ENCODE results near the gene AP3S2.
"Not testable (repeated sequence)": the region's sequence is repeated elsewhere in the genome, so short reads cannot be mapped to it uniquely, and the experiment has no call there.

The AP3S2 gene

GRCh38 chr15:89841962-89842361 is 51.8 kb downstream of the AP3S2 start:
- Histone ChIP-seq H3K9me3 (ENCODE audit: control insufficient read depth in 1 of 2, low read length in 2 of 2) (no peaks in the 10 kb centered on the region), H3K27ac (ENCODE audit: low read length) (no peak overlapping the region), H3K4me1 (ENCODE audit: control insufficient read depth in 1 of 2, insufficient read depth in 2 of 2, low read length in 2 of 2) (peaks cover 3 to 13% of the 10 kb centered on the region in 2 donors), H3K36me3 (ENCODE audit: control insufficient read depth in 1 of 2, insufficient read depth in 2 of 2, low read length in 2 of 2) (peaks cover 11 to 31% of the 10 kb centered on the region in 2 donors), H3K27me3 (ENCODE audit: low read depth, low read length) (no peaks in the 10 kb centered on the region), H3K4me3 (ENCODE audit: low read depth in 1 of 2, low read length in 2 of 2) (no peak overlapping the region)

DNA sequence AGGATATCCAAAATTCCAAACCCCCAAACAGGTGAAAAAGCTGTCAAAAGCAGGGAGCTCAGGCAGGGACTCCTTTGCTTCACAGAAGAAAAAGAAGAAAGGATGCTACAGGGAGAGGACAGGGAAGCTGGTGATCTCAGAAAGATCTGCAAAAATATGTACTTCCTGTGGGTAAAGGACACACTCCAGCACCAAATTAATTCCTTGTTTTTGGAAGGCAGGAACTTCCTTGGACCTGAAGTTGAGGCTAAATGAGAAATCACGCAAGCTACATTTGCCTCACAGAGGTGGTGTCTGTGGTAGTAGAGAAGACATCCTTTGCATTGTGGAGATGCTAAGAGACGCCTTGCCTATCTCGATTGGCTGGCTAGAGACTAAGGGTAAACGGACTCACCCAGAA is 52.5 kb downstream of the AP3S2 start:
- Histone ChIP-seq H3K9me3 (ENCODE audit: control insufficient read depth in 1 of 2, low read length in 2 of 2) (no peaks in the 10 kb centered on the region), H3K27me3 (ENCODE audit: low read depth, low read length) (no peaks in the 10 kb centered on the region), H3K36me3 (ENCODE audit: control insufficient read depth in 1 of 2, insufficient read depth in 2 of 2, low read length in 2 of 2) (peaks cover 15 to 37% of the 10 kb centered on the region in 2 donors)

DNA sequence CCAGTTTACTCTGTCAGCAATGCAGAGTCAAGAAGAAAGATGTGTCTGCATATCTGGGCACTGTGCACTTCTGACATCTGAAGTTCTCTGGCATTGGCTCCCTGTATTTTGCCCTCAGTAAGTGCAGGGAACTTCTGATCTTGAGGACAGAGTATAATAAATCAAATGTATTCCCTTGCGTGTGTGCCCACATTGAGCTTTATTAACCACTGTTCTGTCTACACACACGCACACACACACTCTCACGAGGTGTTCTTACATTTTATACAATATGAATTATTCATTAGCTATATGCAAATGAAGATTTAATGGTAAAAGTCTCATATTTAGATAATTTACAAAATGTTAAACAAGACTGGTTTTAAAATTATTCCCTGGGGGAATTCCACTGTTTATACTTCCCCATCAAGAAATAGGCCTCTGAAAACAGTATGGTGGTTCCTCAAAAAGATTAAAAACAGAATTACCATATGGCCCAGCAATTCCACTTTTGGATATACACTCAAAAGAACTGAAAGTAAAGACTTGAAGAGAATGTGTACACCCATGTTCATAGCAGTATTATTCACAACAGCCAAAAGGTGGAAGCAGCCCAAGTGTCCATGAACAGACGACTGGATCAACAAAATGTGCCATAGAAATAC is 54.5 kb downstream of the AP3S2 start:
- Histone ChIP-seq H3K27me3 (ENCODE audit: low read depth, low read length) (no peaks in the 10 kb centered on the region), H3K27ac (ENCODE audit: low read length) (no peak overlapping the region), H3K4me1 (ENCODE audit: control insufficient read depth in 1 of 2, insufficient read depth in 2 of 2, low read length in 2 of 2) (peaks cover 3 to 8% of the 10 kb centered on the region in 2 donors), H3K9me3 (ENCODE audit: control insufficient read depth in 1 of 2, low read length in 2 of 2) (no peaks in the 10 kb centered on the region), H3K4me3 (ENCODE audit: low read depth in 1 of 2, low read length in 2 of 2) (no peak overlapping the region), H3K36me3 (ENCODE audit: control insufficient read depth in 1 of 2, insufficient read depth in 2 of 2, low read length in 2 of 2) (peaks cover 23 to 46% of the 10 kb centered on the region in 2 donors)

More for the DNA sequence above, 52.5 kb downstream of the AP3S2 start:
- Histone ChIP-seq H3K27ac (ENCODE audit: low read length) (no peak overlapping the region), H3K4me3 (ENCODE audit: low read depth in 1 of 2, low read length in 2 of 2) (no peak overlapping the region), H3K4me1 (ENCODE audit: control insufficient read depth in 1 of 2, insufficient read depth in 2 of 2, low read length in 2 of 2) (peaks cover 3 to 13% of the 10 kb centered on the region in 2 donors)

DNA sequence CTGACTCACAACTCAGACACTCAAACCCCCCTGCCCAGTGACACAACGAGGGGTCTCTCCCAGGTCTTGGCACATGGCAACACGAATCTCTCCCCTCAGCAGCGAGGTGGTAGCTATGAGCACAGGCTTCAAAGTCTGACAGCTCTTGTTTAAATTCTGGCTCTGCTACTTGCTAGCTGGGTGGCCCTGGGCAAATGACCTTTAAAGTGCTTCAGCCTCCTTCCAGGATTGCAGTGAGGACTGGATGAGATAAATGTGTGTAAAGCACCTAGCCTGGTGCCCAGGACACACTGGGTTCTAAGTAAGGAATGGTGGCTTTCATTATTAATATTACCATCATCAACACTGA is 56.0 kb downstream of the AP3S2 start:
- peaks cover 38 to 60% of the 10 kb centered on the region in 2 donors for H3K36me3 ChIP-seq (ENCODE audit: control insufficient read depth in 1 of 2, insufficient read depth in 2 of 2, low read length in 2 of 2)
- H3K27me3 ChIP-seq (ENCODE audit: low read depth, low read length) = no peaks in the 10 kb centered on the region
- H3K9me3 ChIP-seq (ENCODE audit: control insufficient read depth in 1 of 2, low read length in 2 of 2) = no peaks in the 10 kb centered on the region
- no peak overlapping the region for H3K4me3 ChIP-seq (ENCODE audit: low read depth in 1 of 2, low read length in 2 of 2)
- peaks cover 3 to 8% of the 10 kb centered on the region in 2 donors for H3K4me1 ChIP-seq (ENCODE audit: control insufficient read depth in 1 of 2, insufficient read depth in 2 of 2, low read length in 2 of 2)
- H3K27ac ChIP-seq (ENCODE audit: low read length) = peak overlapping the region; percentile 50

GRCh38 chr15:89837134-89837829 is 56.5 kb downstream of the AP3S2 start:
- H3K4me1 ChIP-seq (ENCODE audit: control insufficient read depth in 1 of 2, insufficient read depth in 2 of 2, low read length in 2 of 2) = peaks cover 3 to 8% of the 10 kb centered on the region in 2 donors
- peaks cover 40 to 60% of the 10 kb centered on the region in 2 donors for H3K36me3 ChIP-seq (ENCODE audit: control insufficient read depth in 1 of 2, insufficient read depth in 2 of 2, low read length in 2 of 2)
- peak overlapping the region; percentile 50 for H3K27ac ChIP-seq (ENCODE audit: low read length)

DNA sequence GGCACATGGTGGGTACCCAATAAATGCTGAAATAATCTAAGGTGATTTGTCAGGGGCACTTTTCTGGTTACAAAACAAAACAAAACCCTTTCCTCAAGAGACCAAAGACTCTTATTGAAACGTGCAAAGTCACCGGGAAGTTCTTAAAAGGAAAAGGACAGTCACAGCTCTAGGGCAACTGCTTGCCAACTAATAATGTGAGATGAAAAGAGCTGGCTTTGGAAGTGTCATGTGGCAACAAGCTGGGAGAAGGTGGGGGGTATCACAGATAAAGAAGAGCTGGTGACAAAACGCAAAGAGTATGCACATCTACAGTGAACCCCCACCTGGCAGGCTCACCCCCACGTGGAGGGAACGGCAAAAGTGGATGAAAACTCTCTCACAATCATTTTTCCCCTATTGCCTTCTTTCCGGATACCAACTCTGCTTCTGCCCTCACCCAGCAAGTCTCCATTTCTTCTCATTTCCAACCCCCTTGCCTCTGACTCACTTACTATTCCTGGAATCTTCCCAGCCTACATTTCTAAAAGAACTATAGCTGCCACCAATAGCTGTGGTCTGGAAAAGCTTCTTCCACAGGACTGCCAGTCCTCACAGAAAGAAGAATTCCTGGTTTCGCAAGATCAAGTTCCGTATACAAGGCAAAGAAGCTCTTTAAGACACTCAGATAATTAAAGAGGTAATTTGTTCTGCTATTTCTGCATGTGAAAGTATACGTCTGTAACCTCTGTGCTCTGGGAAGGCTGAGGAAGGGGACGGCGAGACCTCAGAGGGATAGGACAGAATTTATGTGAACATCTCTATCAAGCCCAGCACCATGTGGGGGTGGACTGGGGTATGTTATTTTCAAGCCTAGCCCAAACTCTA is 57.3 kb downstream of the AP3S2 start:
- Histone ChIP-seq H3K36me3 (ENCODE audit: control insufficient read depth in 1 of 2, insufficient read depth in 2 of 2, low read length in 2 of 2) (peaks cover 40 to 67% of the 10 kb centered on the region in 2 donors), H3K4me1 (ENCODE audit: control insufficient read depth in 1 of 2, insufficient read depth in 2 of 2, low read length in 2 of 2) (peaks cover 3 to 8% of the 10 kb centered on the region in 2 donors), H3K9me3 (ENCODE audit: control insufficient read depth in 1 of 2, low read length in 2 of 2) (no peaks in the 10 kb centered on the region), H3K27me3 (ENCODE audit: low read depth, low read length) (no peaks in the 10 kb centered on the region), H3K4me3 (ENCODE audit: low read depth in 1 of 2, low read length in 2 of 2) (no peak overlapping the region), H3K27ac (ENCODE audit: low read length) (peak overlapping the region; percentile 50)

More at GRCh38 chr15:89837134-89837829, 56.5 kb downstream of the AP3S2 start:
- H3K4me3 ChIP-seq (ENCODE audit: low read depth in 1 of 2, low read length in 2 of 2) = no peak overlapping the region
- H3K27me3 ChIP-seq (ENCODE audit: low read depth, low read length) = no peaks in the 10 kb centered on the region
- H3K9me3 ChIP-seq (ENCODE audit: control insufficient read depth in 1 of 2, low read length in 2 of 2) = no peaks in the 10 kb centered on the region

DNA sequence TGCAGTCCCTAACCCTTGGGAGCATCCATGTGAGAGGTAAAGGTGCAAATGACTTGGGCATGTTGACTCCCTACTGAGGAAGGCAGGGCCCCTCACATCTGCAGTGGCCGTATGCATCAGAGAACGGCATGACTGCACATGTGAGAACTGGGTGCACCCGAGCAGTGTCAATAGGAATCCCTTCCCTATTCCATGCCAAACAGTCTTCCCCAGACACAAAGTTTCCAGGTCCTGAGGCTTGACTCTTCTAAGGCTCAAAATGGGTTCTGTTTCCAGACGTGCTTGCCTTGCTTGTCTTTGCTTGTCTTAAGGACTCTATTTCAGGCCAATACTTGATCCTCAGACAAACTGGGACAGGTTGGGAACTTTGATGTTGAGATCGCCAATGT is 58.6 kb downstream of the AP3S2 start:
- Histone ChIP-seq H3K36me3 (ENCODE audit: control insufficient read depth in 1 of 2, insufficient read depth in 2 of 2, low read length in 2 of 2) (peaks cover 40 to 60% of the 10 kb centered on the region in 2 donors), H3K4me1 (ENCODE audit: control insufficient read depth in 1 of 2, insufficient read depth in 2 of 2, low read length in 2 of 2) (peaks cover 3 to 8% of the 10 kb centered on the region in 2 donors)

GRCh38 chr15:89834465-89835175 is 59.2 kb downstream of the AP3S2 start:
- not testable (repeated sequence) for H3K27ac ChIP-seq (ENCODE audit: low read length); H3K4me1 ChIP-seq (ENCODE audit: control insufficient read depth in 1 of 2, insufficient read depth in 2 of 2, low read length in 2 of 2); H3K9me3 ChIP-seq (ENCODE audit: control insufficient read depth in 1 of 2, low read length in 2 of 2); H3K27me3 ChIP-seq (ENCODE audit: low read depth, low read length); H3K4me3 ChIP-seq (ENCODE audit: low read depth in 1 of 2, low read length in 2 of 2)
- H3K36me3 ChIP-seq (ENCODE audit: control insufficient read depth in 1 of 2, insufficient read depth in 2 of 2, low read length in 2 of 2) = peaks cover 40 to 60% of the 10 kb centered on the region in 2 donors

More for the DNA sequence above, 58.6 kb downstream of the AP3S2 start:
- Histone ChIP-seq H3K27me3 (ENCODE audit: low read depth, low read length) (no peaks in the 10 kb centered on the region), H3K27ac (ENCODE audit: low read length) (no peak overlapping the region), H3K4me3 (ENCODE audit: low read depth in 1 of 2, low read length in 2 of 2) (no peak overlapping the region), H3K9me3 (ENCODE audit: control insufficient read depth in 1 of 2, low read length in 2 of 2) (no peaks in the 10 kb centered on the region)

DNA sequence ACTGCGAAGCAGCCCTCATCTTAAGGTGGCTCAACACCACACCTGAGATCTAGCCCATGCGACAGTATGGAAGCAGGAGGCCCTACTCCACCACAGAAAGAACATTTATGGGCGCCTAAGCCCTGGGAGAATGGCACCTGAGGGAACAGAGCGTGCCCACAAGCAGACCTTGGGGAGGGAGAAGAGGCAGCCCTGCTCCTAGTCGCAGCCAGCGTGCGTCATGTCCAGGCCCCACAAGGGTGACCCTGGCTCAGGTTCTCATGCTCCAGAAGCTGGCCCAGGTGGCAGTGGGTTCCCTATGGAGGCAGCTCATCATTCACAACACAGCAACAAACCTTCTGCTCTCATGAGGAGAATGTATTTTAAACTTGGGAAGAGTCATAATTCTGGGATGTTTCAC is 59.8 kb downstream of the AP3S2 start:
- Histone ChIP-seq H3K27me3 (ENCODE audit: low read depth, low read length) (no peaks in the 10 kb centered on the region), H3K4me1 (ENCODE audit: control insufficient read depth in 1 of 2, insufficient read depth in 2 of 2, low read length in 2 of 2) (peaks cover 5 to 13% of the 10 kb centered on the region in 2 donors), H3K27ac (ENCODE audit: low read length) (no peak overlapping the region), H3K9me3 (ENCODE audit: control insufficient read depth in 1 of 2, low read length in 2 of 2) (no peaks in the 10 kb centered on the region), H3K4me3 (ENCODE audit: low read depth in 1 of 2, low read length in 2 of 2) (no peak overlapping the region), H3K36me3 (ENCODE audit: control insufficient read depth in 1 of 2, insufficient read depth in 2 of 2, low read length in 2 of 2) (peaks cover 35 to 55% of the 10 kb centered on the region in 2 donors)

- Histone ChIP-seq H3K4me1 (ENCODE audit: control insufficient read depth in 1 of 2, insufficient read depth in 2 of 2, low read length in 2 of 2) (peaks cover 15 to 17% of the 10 kb centered on the region in 2 donors), H3K27me3 (ENCODE audit: low read depth, low read length) (no peaks in the 10 kb centered on the region), H3K27ac (ENCODE audit: low read length) (no peak overlapping the region), H3K36me3 (ENCODE audit: control insufficient read depth in 1 of 2, insufficient read depth in 2 of 2, low read length in 2 of 2) (peaks cover 24 to 34% of the 10 kb centered on the region in 2 donors), H3K9me3 (ENCODE audit: control insufficient read depth in 1 of 2, low read length in 2 of 2) (no peaks in the 10 kb centered on the region), H3K4me3 (ENCODE audit: low read depth in 1 of 2, low read length in 2 of 2) (no peak overlapping the region)
These were observed 63.2 kb downstream of the AP3S2 start for GRCh38 chr15:89830639-89831038.

All from muscle layer of duodenum (tissue), 2 donors.